Measurements from ENCODE around the gene OOSP4B.
"Not testable (repeated sequence)": the region's sequence is repeated elsewhere in the genome, so short reads cannot be mapped to it uniquely, and the experiment has no call there.

OOSP4B gene

DNA sequence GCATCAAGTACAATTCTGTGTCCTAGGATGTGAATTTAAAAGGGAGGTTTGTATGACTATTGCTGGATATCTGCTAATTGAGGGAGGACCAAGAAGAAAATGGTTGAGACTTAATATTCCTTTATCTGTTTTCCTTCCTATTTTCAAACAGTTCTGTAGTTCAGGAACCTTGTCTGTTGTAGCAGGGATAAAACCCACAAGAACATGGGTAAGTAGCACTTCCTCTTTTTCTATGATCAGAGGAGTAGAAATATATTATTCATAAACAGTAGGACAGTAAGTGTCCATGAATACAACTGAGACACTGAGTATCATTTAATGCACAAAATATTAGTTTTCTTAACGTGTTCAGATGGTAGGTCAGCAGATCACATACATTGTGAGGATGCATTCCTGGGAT is 47.1 kb downstream of the OOSP4B start:
- DNase-seq, result no peak

DNA sequence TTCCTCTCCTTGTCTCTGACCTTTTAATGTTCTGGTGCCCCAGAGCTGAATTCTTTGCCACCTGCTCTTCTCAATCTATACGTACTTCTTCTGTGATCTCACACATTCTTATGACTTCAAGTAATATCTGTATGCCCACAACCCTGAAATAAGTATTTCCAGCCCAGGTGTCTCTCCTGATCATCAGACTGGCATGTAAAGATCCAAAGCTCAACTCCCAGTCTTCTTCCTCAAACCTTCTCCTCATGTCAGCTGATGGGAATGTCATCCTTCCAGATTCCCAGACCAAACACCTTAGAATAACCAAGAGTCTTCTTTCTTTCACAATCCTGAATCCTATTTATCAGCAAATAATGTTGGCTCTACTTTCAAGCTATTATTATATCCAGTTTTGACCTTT is 48.8 kb downstream of the OOSP4B start:
- no peak for DNase-seq

DNA sequence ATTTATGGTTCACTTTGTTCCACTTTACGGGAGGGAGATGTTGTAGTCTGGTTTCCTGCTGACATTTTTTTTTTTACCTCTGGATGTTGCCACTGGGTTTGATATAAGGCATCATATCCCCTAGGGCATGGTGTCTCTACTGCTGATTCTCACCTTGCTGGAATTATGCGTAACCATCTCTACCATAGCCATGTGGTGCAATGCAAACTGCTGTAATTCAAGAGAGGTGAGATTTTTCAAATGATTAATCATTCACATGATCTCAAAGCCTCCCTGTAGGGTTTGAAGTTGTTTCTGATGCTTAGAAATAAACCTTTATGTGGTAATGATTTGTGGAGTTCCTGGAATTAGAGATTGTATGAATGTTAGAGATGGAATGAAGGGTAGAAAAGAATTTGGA is 52.5 kb downstream of the OOSP4B start:
- no peak for DNase-seq

- not testable (repeated sequence) for DNase-seq
Measured at GRCh38 chr11:60071644-60072043, 54.7 kb downstream of the OOSP4B start.

DNA sequence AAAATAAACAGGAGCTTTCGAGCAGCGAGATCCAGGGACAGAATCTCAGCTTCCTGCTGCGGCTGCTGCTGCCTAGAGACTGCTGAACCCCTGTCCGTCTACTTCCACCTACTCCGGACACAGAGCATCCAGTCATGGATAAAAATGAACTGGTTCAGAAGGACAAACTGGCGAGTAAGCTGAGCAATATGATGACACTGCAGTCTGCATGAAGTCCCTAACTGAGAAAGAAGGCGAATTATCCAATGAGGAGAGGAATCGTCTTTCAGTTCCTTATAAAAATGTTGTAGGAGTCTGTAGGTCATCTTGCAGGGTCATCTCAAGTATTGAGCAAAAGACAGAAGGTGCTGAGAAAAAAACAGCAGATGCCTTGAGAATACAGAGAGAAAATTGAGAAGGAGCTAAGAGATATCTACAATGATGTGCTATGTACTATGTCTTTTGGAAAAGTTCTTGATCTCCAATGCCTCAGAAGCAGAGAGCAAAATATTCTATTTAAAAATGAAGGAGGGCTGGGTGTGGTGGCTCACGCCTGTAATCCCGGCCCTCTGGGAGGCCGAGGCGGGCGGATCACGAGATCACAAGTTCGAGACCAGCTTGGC is 60.3 kb downstream of the OOSP4B start:
- no peak for DNase-seq

- no peak for DNase-seq
Measured at GRCh38 chr11:60077981-60078380, 61.0 kb downstream of the OOSP4B start.

GRCh38 chr11:60078745-60079144 is 61.8 kb downstream of the OOSP4B start:
- DNase-seq, result no peak

DNA sequence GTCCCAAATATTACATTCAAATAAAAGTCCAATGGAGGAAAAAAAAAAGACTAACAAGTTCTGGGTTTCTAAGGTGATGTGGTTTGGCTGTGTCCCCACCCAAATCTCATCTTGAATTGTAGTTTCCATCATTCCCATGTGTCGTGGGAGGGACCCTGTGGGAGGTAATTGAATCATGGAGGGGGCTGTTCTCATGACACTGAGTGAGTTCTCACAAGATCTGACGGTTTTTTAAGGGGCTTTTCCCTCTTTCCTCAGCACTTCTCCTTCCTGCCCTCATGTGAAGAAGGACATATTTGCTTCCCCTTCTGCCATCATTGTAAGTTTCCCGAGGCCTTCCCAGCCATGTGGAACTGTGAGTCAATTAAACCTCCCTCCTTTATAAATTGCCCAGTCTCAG is 63.6 kb downstream of the OOSP4B start:
- no peak for DNase-seq
